ENCODE data around the gene ATXN10.
A peak's percentile ranks its signal among the peaks of the same experiment; 100 is the strongest.
"Not testable (repeated sequence)": the region's sequence is repeated elsewhere in the genome, so short reads cannot be mapped to it uniquely, and the experiment has no call there.

The ATXN10 gene, protein sequence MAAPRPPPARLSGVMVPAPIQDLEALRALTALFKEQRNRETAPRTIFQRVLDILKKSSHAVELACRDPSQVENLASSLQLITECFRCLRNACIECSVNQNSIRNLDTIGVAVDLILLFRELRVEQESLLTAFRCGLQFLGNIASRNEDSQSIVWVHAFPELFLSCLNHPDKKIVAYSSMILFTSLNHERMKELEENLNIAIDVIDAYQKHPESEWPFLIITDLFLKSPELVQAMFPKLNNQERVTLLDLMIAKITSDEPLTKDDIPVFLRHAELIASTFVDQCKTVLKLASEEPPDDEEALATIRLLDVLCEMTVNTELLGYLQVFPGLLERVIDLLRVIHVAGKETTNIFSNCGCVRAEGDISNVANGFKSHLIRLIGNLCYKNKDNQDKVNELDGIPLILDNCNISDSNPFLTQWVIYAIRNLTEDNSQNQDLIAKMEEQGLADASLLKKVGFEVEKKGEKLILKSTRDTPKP

DNA sequence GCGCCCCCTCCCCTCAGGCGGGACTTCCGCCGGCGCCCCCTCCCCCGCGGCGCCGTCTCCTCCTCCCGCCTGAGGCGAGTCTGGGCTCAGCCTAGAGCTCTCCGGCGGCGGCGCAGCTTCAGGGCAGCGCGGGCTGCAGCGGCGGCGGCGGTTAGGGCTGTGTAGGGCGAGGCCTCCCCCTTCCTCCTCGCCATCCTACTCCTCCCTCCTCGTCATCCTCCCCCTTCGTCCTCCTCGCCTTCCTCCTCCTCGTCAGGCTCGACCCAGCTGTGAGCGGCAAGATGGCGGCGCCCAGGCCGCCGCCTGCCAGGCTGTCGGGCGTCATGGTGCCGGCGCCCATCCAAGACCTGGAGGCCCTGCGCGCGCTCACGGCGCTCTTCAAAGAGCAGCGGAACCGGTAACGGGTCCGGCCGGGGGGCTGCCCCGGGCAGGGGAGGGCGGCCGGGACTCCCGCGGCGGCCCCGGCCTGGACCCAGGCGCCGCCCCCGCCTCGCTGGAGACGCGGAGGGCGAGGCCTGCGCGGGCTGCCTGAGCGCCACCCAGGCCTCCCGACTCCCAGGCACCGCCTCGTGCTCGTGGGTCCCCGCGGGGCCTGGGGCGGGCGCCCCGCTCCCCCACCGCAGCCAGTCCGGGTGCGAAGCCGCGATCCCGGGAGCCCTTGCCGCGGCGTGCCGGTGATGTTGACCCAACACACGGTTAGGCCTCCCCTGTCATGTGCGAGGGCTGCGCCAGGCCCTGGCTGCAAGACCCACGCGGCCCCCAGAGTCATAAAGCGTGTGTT is at the start of gene ATXN10:
Gene ATXN10, plus strand, starts transcription at position 52 of the 781 bp plus-strand sequence. Its CDS starts 230 bp downstream, at position 282.
- DNase-seq (ENCODE audit: low read depth) = peak; percentile 68

DNA sequence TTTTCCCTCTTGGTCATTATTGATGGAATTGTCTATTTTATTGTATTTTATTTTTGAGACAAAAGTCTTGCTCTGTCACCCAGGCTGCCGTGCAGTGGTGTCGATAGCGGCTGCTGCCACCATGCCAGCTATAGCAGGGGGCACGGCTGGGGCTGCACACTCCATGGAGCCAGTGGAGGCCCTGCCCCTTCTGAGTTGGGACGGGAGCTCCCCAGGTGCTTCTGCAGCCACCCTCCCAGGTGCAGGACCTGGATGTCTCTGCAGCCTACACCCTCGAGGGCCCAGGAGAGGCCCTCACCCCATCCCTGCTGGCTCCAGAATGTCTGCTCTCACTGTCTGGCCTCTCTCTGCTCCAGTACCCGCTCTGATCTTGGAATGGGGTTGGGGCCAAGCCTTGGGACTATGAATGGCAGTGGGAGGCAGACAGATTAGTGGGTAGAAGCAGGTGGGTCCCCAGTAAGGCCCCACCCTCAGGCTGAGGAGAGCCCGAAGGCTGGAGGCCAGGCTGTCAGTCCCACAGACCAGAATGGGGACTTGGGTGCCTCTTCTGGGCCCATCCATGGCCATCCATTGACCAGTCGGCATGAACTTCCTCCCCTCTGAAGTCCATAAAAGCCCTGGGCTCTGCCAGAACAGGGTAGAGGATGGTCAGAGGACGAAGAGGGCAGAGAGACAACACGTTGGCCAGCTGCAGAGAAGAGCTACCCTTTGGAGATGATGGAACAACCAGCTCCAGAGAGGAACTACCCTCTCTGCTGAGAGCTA is 49.6 kb upstream of the ATXN10 start:
- no peak for DNase-seq (ENCODE audit: low read depth)

DNA sequence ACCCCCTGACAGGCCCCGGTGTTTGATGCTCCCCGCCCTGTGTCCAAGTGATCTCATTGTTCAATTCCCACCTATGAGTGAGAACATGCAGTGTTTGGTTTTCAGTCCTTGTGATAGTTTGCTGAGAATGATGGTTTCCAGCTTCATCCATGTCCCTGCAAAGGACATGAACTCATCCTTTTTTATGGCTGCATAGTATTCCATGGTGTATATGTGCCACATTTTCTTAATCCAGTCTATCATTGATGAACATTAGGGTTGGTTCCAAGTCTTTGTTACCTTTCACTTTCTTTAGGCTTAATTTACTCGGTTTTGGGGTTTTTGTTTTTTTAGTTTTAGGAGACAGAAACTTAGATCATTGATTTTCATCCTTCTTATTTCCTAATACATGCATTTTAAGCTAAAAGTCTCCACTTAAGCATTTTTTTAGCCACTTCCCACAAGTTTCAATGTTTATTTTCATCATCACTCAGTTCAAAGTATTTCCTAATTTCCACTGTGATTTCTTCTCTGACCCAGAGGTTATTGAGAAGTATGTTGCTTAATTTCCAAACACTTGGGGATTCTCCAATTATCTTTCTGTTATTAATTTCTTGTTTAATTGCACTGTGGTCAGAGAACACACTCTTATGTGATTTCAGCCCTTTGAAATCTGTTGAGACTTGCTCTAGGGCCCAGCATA is 48.0 kb upstream of the ATXN10 start:
- DNase-seq (ENCODE audit: low read depth) = not testable (repeated sequence)

DNA sequence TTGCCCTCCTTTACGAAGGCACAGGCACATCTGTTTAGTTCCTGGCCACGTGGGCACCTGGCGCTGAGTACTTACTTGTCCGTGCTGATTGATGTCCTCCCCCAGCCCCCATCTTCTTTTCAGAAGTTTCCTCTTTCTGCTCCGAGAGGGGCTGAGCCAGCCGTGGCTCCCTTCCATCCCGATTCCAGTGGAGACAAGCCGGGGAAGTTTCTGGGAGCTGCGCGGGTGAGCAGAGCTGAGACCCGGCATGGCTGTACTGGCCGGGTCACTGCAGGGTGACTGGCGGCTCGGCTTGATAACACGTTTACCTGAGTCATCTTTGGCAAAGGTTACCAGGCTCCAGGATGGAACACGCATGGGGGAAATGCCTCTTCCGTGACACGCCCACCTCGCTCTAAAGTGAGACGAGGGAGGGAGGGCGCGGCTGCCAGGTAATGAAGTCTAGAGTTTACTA is 45.4 kb upstream of the ATXN10 start:
- no peak for DNase-seq (ENCODE audit: low read depth)

DNA sequence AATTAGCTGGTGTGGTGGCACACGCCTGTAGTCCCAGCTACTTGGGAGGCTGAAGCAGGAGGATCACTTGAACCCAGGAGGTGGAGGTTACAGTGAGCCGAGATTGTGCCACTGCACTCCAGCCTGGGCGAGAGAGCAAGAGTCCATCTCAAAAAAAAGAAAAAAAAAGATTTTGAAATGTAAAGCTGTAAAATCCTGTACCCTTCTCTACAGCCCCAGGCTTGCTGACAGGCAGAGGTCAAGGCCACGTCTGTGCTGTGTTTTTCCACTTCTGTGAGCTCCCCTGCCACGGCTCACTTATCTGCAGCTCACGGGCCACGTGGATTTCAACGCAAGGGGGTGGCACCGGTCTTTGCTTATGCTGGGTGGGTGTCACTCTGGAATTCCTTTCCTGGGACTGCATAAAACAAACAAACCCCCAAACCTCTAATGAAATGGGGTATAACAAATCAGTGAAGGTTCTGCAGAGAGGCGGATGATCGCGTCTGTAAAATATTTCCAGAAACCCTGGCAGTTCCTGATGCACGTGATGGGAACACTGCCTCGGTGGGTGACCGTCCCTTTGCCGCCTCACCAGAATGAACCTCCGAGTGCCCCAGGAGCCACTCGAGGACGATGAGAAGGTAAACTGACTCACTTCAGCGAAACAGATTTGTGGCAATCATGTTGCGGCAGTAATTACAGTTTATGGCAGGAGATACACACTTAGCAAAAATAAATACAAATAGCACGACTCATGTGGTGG is 44.0 kb upstream of the ATXN10 start:
- no peak for DNase-seq (ENCODE audit: low read depth)

DNA sequence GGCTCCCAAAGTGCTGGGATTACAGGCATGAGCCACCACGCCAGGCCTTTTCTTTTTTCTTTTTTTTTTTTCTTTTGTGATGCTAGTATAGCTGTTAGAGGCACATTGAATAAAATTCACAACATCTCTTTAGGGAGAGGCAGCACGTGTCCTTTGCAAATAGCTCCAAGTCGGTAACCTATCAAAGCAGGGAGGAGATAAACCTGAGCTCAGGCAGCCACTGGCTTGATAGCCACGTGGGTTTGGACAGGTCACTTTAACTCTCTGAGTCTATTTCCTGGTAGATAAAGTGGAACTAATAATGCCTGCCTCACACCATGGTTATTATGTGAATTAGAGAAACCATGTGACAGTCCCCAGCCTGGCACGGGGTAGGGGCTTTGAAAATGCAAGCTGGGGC is 43.1 kb upstream of the ATXN10 start:
- no peak for DNase-seq (ENCODE audit: low read depth)

DNA sequence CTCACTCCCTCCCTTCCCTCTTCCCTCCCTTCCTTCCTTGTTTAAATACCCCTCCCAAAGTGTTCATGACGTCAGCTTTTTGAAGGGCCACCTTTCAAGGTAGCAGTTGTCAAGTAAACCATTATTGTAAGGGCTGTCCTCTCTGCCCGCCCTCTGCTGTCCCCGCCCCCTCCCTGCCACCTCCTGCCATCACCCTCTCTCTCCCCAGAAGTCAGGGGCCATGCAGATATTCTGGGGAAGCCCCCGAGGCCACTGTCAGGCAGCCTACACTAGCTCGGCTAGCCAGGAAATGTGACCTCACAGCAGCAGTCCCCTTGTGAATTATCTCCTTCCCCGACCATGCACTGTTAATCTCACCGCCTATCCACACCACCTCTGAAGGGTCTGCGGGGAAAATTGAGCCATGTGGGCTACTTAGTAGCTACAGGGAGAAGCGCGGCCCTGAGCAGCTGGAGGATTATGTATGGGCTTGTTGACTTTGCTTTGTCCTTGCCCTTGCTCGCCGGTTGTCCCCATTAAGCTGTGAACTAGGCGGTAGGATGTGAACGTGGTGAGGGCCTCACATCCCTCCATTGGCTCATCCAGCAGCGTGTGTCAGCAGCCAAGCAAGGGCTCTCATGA is 42.1 kb upstream of the ATXN10 start:
- DNase-seq (ENCODE audit: low read depth) = no peak

DNA sequence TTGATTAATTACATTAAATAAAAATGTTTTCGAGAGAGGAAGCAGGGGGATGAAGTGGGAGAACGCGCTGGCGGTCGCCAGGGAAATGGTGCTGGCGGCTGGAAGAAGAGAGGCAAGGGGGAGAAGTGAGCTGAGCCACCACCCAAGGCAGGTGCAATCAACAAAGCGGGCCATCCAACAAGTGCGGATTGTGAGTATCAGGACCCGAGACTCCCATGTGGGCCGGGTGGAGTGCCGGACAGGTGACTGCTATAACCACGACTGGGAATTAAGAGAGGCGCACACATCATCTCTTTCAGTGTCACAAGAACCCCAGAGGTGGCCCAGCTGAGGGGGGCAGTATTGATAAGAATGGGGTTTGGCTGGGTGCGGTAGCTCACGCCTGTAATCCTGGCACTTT is 41.2 kb upstream of the ATXN10 start:
- DNase-seq (ENCODE audit: low read depth) = no peak

DNA sequence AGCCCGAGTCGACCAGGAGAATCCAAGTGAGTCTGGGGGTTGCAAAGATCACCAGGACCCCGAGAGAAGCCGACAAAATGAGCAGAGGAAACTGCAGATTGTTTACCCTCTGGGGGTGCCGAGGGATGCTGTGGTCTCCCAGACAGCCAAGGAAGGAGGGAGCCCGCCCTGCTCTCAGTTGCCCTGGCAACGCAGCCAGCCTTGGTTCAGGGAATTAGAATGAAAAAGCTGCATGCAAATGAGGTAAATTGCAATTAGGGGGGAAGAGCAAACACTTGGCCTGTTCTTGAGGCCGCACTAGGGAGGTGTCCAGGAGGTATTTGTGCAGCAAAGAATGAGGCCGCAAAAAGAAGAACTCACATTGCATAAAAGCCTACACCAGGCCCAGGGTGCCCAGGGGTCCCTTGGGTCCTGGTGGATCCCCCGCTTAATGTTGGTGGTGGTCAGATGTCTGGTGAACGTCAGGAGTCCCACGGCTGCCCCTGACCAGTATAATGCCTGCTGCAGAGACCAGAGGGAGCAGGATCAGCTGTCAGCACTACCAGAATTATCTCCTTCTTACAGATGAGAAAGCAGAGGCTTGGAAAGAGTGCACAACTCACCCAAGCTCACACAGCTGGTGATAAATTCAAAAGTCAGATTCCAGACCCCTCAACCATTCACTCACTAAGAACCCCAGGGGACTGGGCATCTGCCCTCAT is 40.3 kb upstream of the ATXN10 start:
- DNase-seq (ENCODE audit: low read depth) = no peak

DNA sequence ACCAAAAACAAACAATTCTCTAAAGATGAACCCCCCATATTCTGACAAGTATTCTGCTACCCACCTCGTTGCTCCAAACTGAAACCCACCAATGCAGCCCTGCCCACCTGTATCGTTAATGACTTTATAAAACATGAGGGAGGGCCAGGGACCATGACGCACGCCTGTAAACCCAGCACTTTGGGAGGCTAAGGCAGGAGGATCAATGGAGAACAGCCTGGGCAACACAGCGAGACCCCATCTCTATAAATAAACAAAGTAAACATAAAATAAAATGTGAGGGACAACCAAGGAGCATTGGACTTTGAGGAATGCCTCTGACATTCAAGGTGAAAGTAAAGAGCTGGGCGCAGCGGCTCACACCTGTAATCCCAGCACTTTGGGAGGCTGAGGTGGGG is 39.8 kb upstream of the ATXN10 start:
- no peak for DNase-seq (ENCODE audit: low read depth)

DNA sequence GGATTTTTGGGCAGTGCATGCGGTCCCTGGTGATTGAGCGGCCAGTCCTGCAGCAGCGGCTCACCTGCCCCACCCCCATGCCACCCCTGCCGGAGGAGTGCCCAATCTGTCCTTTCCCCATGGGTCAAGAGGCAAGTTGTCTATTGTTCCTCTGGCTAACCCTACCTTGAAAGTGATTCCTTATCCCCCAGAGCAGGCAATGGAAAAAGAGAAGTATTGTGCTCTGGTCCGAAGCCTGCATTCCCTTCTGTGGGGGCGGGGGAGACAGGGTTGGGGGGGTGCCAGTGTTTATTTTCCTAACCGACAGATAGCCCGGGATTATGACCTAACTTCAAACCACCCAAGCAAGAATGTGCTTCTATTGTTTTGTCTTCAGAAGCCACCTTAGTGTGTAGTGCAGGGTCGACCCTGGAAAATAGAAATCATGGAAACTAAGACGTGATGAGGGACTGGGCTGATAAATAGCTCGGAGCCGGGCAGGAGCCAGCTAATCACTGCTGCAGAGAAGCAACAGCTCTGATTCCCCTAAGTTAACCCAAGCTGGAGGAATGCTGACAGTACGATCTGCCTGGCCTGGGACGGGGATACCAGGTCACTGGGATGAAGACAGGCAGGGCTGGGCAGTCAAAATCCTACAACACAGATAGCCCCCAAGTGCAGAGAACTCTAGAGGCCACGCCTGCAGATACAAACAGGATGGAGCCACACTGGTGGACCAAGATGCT is 38.7 kb upstream of the ATXN10 start:
- DNase-seq (ENCODE audit: low read depth) = no peak

DNA sequence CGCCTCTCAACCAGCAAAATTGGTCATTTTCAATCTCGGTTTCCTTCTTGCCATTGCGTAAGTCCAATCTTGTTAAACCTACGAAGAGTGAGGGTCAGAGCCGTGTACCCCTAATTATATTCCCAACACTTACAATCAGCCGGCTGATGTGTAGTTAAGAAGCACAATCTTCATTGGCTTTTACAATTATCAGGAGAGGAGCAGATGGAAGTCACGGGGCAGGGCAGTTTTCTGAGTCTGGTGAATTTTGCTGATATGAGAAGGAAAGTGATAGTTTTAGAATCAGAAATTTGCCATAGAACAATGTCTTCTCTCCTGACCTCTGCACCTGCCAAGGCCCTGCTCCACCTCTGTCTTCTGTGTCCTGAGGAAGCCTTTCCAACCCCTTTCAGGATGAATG is 35.0 kb upstream of the ATXN10 start:
- no peak for DNase-seq (ENCODE audit: low read depth)

DNA sequence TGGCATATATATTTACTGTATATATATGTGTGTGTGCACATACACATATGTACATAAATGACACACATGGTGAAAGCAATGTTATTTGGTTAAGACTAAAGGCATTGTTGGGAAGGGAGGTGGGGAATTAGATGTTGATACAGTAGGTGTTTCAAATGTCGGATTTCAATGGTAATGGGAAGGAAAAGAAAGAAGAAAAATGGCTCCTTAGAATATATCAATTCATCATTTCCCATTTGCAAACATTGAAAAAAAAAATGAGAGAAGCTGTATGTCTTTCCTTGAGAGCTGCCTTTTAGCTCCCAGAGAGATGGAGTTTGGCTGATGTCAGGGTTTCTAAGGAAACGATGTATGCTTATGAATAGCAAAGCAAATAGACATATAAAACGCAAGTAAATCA is 33.4 kb upstream of the ATXN10 start:
- DNase-seq (ENCODE audit: low read depth) = no peak

DNA sequence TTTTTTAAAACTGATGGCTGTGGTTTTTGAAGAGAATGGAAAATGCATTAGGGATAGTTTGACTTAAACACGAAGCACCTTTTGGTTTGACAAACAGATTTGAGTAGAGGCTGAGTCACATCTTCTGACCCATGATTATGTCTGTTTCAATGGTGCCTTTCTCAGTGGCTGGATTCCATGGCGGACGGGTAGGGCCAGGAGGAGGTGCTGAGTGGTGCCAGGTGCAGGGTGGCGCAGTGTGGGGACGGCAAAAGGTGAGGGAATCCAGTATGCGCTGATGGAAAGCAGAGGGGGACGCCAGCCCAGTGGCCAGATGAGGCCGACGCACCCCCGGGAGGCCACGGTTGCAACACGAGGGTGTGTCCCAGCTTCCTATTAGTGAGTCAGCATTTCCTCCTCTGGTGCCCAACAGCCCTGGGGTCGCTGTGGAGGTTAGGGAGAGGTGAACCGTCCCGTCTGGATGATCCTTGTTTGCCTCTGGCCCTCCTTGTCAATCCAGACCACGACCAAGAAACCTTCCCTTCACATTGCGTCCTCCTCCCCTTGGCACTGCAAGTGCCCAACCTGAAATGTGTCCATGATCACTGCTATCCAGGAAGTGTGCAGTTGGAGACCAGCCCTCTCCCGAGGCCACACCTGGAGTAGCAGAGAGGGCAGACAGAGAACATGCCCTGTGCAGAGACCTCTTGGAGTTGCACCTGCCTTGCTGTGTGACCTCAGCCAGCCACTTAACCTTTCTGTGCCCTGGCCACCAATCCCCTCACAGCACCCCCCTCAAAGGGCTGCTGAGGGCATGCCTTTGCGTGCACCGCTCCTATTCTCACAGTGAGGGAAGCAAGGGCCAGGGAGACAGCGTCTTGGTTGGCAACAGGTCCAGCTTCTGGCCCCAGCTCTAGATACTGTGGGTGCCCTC is 32.5 kb upstream of the ATXN10 start:
- peak; percentile 75 for DNase-seq (ENCODE audit: low read depth)

DNA sequence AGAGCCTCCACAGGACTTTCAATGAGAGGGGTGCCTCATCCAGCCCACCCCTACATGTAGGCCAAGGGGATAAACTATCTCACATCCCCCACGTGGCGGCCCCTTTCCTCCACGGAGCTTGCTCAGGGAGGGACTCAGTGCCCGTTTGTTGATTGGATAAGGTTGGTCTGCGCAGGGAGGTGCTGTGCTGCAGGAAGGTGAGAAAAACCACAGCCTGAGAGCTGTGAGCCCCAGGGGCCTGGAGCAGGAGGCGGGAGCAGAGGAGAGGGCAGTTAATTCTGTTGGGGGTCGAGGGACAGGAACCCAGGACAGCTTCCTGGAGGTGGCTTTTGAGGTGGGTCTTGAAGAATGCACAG is 31.9 kb upstream of the ATXN10 start:
- no peak for DNase-seq (ENCODE audit: low read depth)

DNA sequence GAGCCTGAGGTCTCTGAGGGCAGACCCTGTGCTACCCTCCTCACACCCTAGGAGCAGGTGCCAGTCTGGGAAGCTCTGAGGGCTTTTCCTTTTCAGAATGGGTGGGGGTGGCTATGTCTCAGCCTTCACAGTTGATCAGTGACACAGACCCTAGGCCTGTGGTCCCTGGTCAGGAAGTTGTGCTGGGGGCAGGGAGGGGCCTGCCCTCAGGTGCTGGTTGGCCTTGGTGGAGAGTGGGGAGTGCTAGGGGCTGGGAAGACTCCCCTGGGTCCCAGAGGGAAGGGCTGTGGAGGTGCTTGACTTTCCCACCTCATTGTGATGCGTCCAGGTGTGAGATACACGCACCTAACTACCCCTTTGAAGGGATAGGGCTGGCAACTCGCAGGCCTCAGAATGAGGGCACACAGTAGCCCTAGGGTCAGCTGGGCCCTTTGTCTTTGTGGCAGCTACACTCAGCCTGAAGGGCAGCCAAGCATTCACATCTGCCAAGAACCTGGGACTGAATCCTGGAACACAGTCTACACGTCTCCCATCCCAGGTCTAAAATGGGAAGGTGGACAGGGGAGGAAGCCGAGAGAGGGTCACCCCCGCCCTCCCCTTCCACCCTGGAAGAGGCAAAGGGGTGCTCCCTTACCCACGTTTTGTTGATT is 31.2 kb upstream of the ATXN10 start:
- no peak for DNase-seq (ENCODE audit: low read depth)

DNA sequence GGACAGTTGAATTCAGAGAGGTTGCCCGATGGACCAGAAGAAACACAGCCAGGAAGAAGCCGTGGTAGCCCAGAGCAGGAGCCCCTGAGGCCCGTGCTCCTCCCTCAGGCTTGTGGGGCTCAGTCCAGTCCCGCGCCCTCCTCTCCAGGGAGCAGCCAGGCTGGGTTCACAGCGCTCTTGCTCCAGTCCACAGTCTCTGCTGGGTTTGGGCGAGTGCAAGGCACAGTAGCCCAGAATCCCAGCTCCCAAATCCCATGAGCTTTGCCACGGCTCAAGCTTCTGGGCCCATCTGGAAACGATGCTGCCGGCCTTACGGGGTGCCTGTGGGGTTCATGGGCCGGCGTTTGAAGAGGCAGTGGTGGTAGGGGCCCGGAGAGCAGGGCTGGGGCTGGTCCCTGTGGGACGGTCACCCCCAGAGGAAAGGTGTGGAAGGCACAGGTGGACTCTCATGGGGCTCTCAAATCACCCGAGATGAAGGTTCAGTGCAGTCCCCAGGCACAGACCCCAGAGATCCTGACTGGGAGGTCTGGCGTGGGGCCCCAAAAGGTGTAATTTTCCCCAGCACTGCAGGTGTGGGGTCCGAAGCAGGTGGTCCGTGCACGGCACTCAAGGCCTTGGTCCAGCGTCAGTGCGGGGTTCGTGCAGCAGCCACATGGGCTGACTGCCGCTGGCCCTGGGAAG is 30.6 kb upstream of the ATXN10 start:
- DNase-seq (ENCODE audit: low read depth) = no peak

Data from iris pigment epithelial cell (primary cell).